GM12865 (cell line): ENCODE results near the gene ARHGEF28.

Experiments
- DNase-seq: peaks from one replicate; pipeline ENCODE4 v3.0.0; 2010; ENCODE audit warnings: low read depth
- H3K4me3 ChIP-seq: 2 replicates; pipeline ENCODE4 v1.5.1; 2011; ENCODE audit warnings: mild to moderate bottlenecking, low read depth, low read length, control low read depth
- CTCF ChIP-seq: IDR thresholded peaks from 2 replicates; pipeline ENCODE4 v1.5.1; 2011; ENCODE audit warnings: low read length, control low read depth, low read depth, inconsistent platforms; ENCODE audit not compliant: insufficient read depth; ENCODE audit errors: missing control alignments

The ARHGEF28 gene

GRCh38 chr5:73971326-73971725 is 345.3 kb downstream of the ARHGEF28 start:
- no peak overlapping the region for H3K4me3 ChIP-seq
- DNase-seq: no peak

GRCh38 chr5:73973135-73973534 is 347.1 kb downstream of the ARHGEF28 start:
- TF ChIP-seq CTCF: no peak
- DNase-seq: no peak
- H3K4me3 ChIP-seq: no peak overlapping the region

More at GRCh38 chr5:73971326-73971725, 345.3 kb downstream of the ARHGEF28 start:
- no peak for TF ChIP-seq CTCF

GRCh38 chr5:73974871-73975360 is 348.9 kb downstream of the ARHGEF28 start:
- DNase-seq: no peak
- no peak for TF ChIP-seq CTCF
- H3K4me3 ChIP-seq: no peak overlapping the region

DNA sequence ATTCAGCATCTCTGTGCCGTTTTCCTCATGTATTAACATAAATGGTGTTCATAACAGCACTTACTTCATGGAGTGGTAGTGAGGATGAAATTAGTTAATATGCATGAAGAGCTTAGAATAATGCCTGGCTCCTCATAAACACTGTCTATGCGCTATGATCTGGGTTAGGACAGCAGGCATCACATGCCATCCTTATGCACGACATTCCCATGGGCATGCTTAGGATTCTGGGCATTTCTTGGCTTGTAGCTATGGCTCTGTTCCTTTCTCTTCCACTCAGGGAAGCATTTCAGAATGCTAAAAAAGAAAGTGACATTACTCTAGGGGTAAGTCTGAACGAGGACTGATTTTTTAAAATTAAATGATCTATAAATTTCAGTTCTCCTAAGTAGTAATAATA is 349.8 kb downstream of the ARHGEF28 start:
- H3K4me3 ChIP-seq: no peak overlapping the region
- no peak for DNase-seq

GRCh38 chr5:73977146-73977545 is 351.1 kb downstream of the ARHGEF28 start:
- DNase-seq: no peak
- H3K4me3 ChIP-seq: no peak overlapping the region
- TF ChIP-seq CTCF: no peak

More for the DNA sequence above, 349.8 kb downstream of the ARHGEF28 start:
- TF ChIP-seq CTCF: no peak

- no peak for DNase-seq
- no peak overlapping the region for H3K4me3 ChIP-seq
- no peak for TF ChIP-seq CTCF
These were observed 353.3 kb downstream of the ARHGEF28 start for GRCh38 chr5:73979321-73979720.

DNA sequence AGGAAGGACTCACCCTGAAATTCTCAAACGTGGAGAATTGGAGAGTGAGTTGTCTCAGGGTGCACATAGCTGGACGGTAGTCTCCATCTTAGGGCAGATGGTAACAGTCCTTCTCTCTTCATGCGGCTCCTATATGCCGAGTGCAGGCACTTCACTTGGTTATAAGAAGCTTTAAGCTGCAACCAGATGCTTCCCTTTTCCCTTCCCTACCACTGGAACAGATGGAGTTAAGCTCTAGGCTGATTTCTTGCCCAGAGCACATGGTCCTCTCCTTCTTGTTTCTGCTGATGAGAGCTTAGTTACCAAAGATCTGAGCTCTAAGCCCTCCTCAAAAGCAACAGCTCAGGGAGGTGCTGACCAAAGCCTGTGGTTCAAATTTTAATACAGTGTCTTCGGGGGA is 355.7 kb downstream of the ARHGEF28 start:
- H3K4me3 ChIP-seq: no peak overlapping the region
- no peak for DNase-seq
- no peak for TF ChIP-seq CTCF
